GM13977 (cell line): ENCODE data around the gene EXOG.

ENCODE experiments used
- DNase-seq: peaks from one replicate; pipeline ENCODE4 v3.0.0; 2012; ENCODE audit warnings: low spot score
- in situ Hi-C: fragments of 300-500 bp; cut with MboI; formaldehyde crosslinking; loops from one replicate; pipeline ENCODE4 v1.12.0; 2022; ENCODE audit warnings: low sequenced_read_pairs, low pct_unique_long_range_greater_than_20kb, mixed read lengths, inconsistent platforms; ENCODE audit not compliant: unreplicated experiment
- TF ChIP-seq, protein P1 (sequence below): IDR thresholded peaks from 2 replicates; pipeline ENCODE4 v1.5.1; 2012; ENCODE audit warnings: mild to moderate bottlenecking, control low read depth; ENCODE audit not compliant: insufficient read depth; ENCODE audit errors: extremely low read depth, missing control alignments

EXOG gene

DNA sequence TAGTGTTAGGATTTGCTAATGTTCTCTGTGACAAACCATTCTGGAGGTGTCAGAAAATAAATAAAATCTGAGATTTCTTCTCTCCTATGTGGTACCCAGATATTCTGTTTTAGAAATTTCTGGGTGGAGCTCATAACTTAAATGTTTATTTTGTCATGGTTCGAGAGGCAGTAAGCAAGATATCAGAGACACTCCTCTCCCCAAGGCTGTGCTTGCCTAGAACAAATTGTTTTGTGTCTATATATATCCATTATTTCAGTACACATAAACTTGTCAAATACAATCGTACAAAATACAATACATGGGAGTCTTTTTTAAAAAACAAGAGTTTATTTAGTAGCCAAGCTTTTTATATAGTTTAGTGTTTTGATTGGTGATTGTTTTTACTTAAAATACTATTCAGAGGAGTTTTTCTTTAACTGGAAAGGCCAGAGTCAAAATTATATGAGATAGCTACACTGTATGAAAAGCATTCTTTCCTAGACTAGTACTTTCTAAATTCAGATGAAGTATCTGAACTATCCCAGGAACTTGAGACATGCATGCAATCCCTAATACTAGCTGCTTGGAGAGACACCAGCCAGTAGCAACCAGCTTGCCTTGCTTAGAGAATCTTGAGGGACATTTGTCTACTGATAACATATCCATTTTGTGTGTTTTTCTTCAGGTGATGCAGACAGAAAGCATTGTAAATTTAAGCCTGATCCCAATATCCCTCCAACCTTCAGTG is 4.7 kb downstream of the EXOG start:
- in situ Hi-C loops, result no loop called here
- TF ChIP-seq, protein P1, sequence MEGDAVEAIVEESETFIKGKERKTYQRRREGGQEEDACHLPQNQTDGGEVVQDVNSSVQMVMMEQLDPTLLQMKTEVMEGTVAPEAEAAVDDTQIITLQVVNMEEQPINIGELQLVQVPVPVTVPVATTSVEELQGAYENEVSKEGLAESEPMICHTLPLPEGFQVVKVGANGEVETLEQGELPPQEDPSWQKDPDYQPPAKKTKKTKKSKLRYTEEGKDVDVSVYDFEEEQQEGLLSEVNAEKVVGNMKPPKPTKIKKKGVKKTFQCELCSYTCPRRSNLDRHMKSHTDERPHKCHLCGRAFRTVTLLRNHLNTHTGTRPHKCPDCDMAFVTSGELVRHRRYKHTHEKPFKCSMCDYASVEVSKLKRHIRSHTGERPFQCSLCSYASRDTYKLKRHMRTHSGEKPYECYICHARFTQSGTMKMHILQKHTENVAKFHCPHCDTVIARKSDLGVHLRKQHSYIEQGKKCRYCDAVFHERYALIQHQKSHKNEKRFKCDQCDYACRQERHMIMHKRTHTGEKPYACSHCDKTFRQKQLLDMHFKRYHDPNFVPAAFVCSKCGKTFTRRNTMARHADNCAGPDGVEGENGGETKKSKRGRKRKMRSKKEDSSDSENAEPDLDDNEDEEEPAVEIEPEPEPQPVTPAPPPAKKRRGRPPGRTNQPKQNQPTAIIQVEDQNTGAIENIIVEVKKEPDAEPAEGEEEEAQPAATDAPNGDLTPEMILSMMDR, result no peak
- no peak for DNase-seq

DNA sequence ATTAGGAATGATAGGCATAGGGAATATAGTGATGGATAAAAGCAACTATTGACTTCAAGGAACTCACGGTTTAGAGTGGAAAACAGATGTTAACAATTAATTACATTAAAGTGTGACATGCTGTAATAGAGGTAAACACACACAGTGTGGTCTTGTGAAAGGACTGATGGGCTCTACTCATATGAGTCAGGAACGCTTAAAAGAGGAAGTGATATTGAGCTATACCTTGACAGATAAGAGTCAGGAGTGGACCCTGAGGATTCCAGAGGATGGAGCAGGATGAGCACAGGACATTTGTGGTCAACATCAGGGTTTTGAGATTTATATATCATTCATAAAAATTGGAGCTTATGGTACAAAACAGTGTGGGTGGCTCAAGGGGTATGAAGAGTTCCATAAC is 11.0 kb downstream of the EXOG start:
- TF ChIP-seq, protein P1, result no peak
- in situ Hi-C loops, result no loop called here
- DNase-seq, result peak; percentile 49

DNA sequence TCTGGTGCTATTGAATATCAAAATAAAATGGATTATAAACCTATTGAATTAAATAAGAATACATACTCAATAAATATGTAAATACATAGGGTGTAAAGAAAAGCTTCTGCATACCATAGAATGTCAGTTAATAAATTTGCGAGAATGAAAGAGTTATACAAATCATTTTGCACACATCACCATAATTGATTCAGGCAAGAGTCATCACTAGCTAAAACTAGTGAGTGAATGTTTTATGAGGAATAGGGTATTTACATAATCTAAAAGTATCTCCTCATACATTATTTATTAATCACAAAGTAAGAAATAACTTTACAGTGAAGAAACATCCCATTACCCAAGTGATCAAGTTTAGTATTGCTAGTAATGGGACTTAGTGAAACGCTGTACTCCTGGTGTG is 13.6 kb downstream of the EXOG start:
- DNase-seq, result no peak
- in situ Hi-C loops, result no loop called here
- TF ChIP-seq, protein P1, result no peak

DNA sequence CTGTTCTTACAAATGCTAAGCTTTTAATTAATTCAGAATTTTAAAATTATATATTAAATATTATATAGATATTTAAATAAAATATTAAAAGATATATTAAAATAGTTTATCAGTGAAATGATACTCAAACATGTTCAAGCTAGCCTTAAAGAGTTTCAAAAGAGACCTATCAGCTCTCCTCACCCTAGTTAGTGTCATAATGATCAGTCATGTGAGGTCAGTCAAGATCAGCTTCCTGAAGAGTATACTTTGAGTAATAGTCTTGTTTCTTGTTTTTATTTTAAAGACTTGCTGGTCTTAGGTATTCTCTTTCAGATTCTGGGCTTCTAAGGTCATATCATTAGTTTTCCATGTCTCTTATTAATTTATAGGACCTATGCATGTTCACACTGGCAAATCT is 14.5 kb downstream of the EXOG start:
- in situ Hi-C loops, result no loop called here
- TF ChIP-seq, protein P1, result no peak
- DNase-seq, result no peak

DNA sequence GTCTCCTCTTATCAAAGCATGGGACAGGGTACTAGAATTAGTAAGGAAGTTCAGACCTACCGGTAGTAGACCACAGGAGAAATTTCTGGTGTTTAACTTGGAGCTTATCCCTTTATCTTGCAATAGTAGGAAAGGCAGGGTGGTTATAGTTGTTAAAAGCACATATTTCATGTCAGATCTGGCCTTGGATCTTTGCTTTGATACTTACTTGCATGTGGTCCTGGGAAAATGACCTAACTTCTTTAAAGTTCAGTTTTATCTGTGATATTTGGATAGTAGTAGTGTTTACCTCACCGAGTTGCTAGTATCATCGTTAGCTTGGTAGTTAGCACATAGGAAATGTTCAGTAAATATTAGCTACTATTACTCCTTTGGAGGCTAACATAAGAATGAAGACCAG is 15.4 kb downstream of the EXOG start:
- no peak for DNase-seq
- TF ChIP-seq, protein P1, result no peak
- in situ Hi-C loops, result no loop called here

DNA sequence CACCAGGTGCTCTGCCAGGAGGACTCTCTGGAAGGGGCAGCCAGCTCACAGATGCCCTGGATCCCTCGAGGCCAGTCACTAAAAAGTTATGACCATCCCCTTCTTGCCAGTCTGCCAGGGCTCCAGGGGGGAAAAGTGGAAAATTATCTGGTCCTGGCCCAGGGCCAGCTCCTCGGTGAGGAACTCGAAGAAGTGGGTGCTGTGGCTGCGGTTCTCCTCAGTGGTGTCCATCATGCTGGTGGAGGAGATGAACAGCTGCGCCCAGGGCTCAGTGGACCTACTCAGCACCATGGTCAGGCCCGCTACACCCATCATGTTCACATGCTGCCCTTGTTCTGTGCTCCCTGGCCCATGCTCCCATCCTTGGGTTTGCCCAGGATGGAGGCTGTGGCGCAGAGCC is 19.2 kb downstream of the EXOG start:
- no peak for DNase-seq
- in situ Hi-C loops, result no loop called here
- TF ChIP-seq, protein P1, result no peak

DNA sequence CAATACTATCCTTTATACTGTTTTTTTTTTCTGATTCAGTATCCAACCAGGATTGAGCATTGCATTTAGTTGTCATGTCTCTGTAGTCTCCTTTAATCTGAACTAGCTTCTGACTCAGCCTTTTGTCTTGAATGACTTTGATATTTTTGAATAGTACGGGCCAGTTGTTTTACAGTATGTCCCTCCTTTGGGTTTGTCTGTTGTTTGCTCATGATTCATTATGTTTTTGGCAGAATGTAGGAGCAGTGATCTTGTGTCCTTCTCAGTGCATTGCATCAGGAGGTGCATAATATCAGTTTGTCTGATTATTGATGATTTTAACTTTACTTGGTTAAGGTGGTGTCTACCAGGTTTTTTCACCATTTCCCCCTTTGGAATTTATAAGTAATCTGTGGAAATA is 20.5 kb downstream of the EXOG start:
- in situ Hi-C loops, result no loop called here
- no peak for DNase-seq
- TF ChIP-seq, protein P1, result no peak
